Activated CD4-positive, alpha-beta T cell treated with anti-CD3 and anti-CD28 coated beads, Interleukin-2, Interleukin-6, amounts not matched to agents 100 ng/mL and 50 ng/mL, durations not matched to agents 16 hours and 8 hours (primary cell): ENCODE results near the gene NSF.
"Not testable (repeated sequence)": the region's sequence is repeated elsewhere in the genome, so short reads cannot be mapped to it uniquely, and the experiment has no call there.

Source experiments
- DNase-seq: peaks from one replicate; pipeline ENCODE4 v3.0.0-alpha.2; 2020

The NSF gene

GRCh38 chr17:46590157-46591146 is at the start of gene NSF:
Gene NSF, plus strand, starts transcription at chr17:46590669. Its CDS starts 107 bp downstream, at chr17:46590776.
- not testable (repeated sequence) for DNase-seq

GRCh38 chr17:46548607-46549006 is 41.9 kb upstream of the NSF start:
- not testable (repeated sequence) for DNase-seq

- DNase-seq = not testable (repeated sequence)
These were observed 31.3 kb upstream of the NSF start for GRCh38 chr17:46559155-46559554.

- not testable (repeated sequence) for DNase-seq
These were observed 30.4 kb upstream of the NSF start for GRCh38 chr17:46560048-46560447.

GRCh38 chr17:46566284-46566683 is 24.2 kb upstream of the NSF start:
- not testable (repeated sequence) for DNase-seq

GRCh38 chr17:46566980-46567379 is 23.5 kb upstream of the NSF start:
- not testable (repeated sequence) for DNase-seq

- not testable (repeated sequence) for DNase-seq
These were observed 18.7 kb upstream of the NSF start for GRCh38 chr17:46571796-46572195.

- peak; percentile 88 for DNase-seq
These were observed 11.1 kb upstream of the NSF start, which contains the start of gene ARL17A for GRCh38 chr17:46579083-46580075. Gene ARL17A, minus strand, starts transcription at chr17:46579691. Its CDS starts 3,369 bp downstream, at chr17:46576322.

GRCh38 chr17:46580082-46580481 is 10.4 kb upstream of the NSF start:
- peak; percentile 0 for DNase-seq

- not testable (repeated sequence) for DNase-seq
These were observed 5.0 kb upstream of the NSF start for GRCh38 chr17:46585444-46585843.

GRCh38 chr17:46591332-46591731 is 863 bp downstream of the NSF start:
- not testable (repeated sequence) for DNase-seq

GRCh38 chr17:46598344-46598931 is 8.0 kb downstream of the NSF start:
- peak; percentile 43 for DNase-seq

GRCh38 chr17:46600767-46601166 is 10.3 kb downstream of the NSF start:
- not testable (repeated sequence) for DNase-seq

GRCh38 chr17:46603125-46603524 is 12.7 kb downstream of the NSF start:
- peak; percentile 45 for DNase-seq

GRCh38 chr17:46611304-46611703 is 20.8 kb downstream of the NSF start:
- not testable (repeated sequence) for DNase-seq

GRCh38 chr17:46613876-46614275 is 23.4 kb downstream of the NSF start:
- not testable (repeated sequence) for DNase-seq

GRCh38 chr17:46617121-46617520 is 26.7 kb downstream of the NSF start:
- not testable (repeated sequence) for DNase-seq

GRCh38 chr17:46618975-46619374 is 28.5 kb downstream of the NSF start:
- DNase-seq = not testable (repeated sequence)

GRCh38 chr17:46623790-46624189 is 33.3 kb downstream of the NSF start:
- DNase-seq = not testable (repeated sequence)

- not testable (repeated sequence) for DNase-seq
These were observed 34.3 kb downstream of the NSF start for GRCh38 chr17:46624726-46625125.

- DNase-seq = not testable (repeated sequence)
These were observed 37.0 kb downstream of the NSF start for GRCh38 chr17:46627452-46627851.

- not testable (repeated sequence) for DNase-seq
These were observed 38.4 kb downstream of the NSF start for GRCh38 chr17:46628753-46629436.
